ENCODE data around the gene NDUFA3. TPM values are rescaled to one million over a fixed set of nuclear protein-coding genes. Genes with fewer than 3 reads are reported as not detected.

Gene NDUFA3
- total and polyA plus RNA-seq, 2 of the 13 experiments (the other 11 are each of a cell fraction or from before 2014, with no cell fraction given), result 31.6 to 75.4 TPM

GRCh38 chr19:54102421-54103169 lies at the start of gene NDUFA3 (continued):
- no peak for TF ChIP-seq PREB (CRISPR knock-in tag; IDR thresholded peaks at IDR 0.05)
- 0 out of 2 replicates have a peak, but pooled peaks have one; percentile 48 for TF ChIP-seq ZNF34 (CRISPR knock-in tag; IDR thresholded peaks at IDR 0.05; ENCODE audit: borderline replicate concordance)
- TF ChIP-seq SIX4 (CRISPR knock-in tag; IDR thresholded peaks at IDR 0.05), result no peak
- peak; percentile 53 for TF ChIP-seq DMAP1 (CRISPR knock-in tag; IDR thresholded peaks at IDR 0.05)
- peak; percentile 48; the same call in 1 of the 2 replicates for TF ChIP-seq MTA1 (CRISPR knock-in tag; IDR thresholded peaks at IDR 0.05; ENCODE audit: borderline replicate concordance)
- peak; percentile 47; the same call in 1 of the 2 replicates for TF ChIP-seq SMAD1 (CRISPR knock-in tag; IDR thresholded peaks at IDR 0.05; ENCODE audit: borderline replicate concordance, low read depth)
- TF ChIP-seq ZHX1 (CRISPR knock-in tag; IDR thresholded peaks at IDR 0.05; ENCODE audit: low read depth), result peak; percentile 70; the same call in 1 of the 2 replicates
- peak; percentile 83; the same call in 1 of the 2 replicates for TF ChIP-seq HBP1 (CRISPR knock-in tag; IDR thresholded peaks at IDR 0.05; ENCODE audit: low read depth)
- peak; percentile 96 for TF ChIP-seq GMEB1 (CRISPR knock-in tag; IDR thresholded peaks at IDR 0.05; ENCODE audit: borderline replicate concordance)
- TF ChIP-seq NFYB (CRISPR knock-in tag; IDR thresholded peaks at IDR 0.05), result peak; percentile 41; the same call in 1 of the 2 replicates
- no peak for TF ChIP-seq ZUFSP (CRISPR knock-in tag; IDR thresholded peaks at IDR 0.05; ENCODE audit: borderline replicate concordance)
- TF ChIP-seq HMGA1 (CRISPR knock-in tag; conservative IDR thresholded peaks at IDR 0.05), result no peak
- TF ChIP-seq HMG20A (CRISPR knock-in tag; IDR thresholded peaks at IDR 0.05; ENCODE audit: borderline replicate concordance), result no peak
- TF ChIP-seq LBX2 (CRISPR knock-in tag; IDR thresholded peaks at IDR 0.05; ENCODE audit: borderline replicate concordance), result no peak
- peak; percentile 50; the same call in 1 of the 2 replicates for TF ChIP-seq FOXK2 (IDR thresholded peaks at IDR 0.05)
- TF ChIP-seq CERS6 (CRISPR knock-in tag; IDR thresholded peaks at IDR 0.05), result no peak
- TF ChIP-seq HNRNPLL (IDR thresholded peaks at IDR 0.05; ENCODE audit: low read depth, low read length, poor library complexity, severe bottlenecking), result peak; percentile 49
